H9 (cell line): ENCODE results near the gene SAFB. TPM values are rescaled to one million over a fixed set of nuclear protein-coding genes. Genes with fewer than 3 reads are reported as not detected.

Experiments
- DNase-seq: peaks from one replicate; pipeline ENCODE4 v3.0.0-alpha.2; 2017
- H2AFZ ChIP-seq: one replicate; pipeline ENCODE4 v1.6.1; 2013; ENCODE audit warnings: mild to moderate bottlenecking, low read length, control low read depth, moderate library complexity
- H2AK5ac ChIP-seq: 2 replicates; pipeline ENCODE4 v1.6.1; 2013; ENCODE audit warnings: low read length, control low read depth, mixed read lengths; ENCODE audit not compliant: insufficient read length
- H2BK120ac ChIP-seq: one replicate; pipeline ENCODE4 v1.6.1; 2013; ENCODE audit warnings: low read depth, mild to moderate bottlenecking, low read length, control low read depth, inconsistent platforms; ENCODE audit not compliant: poor library complexity, severe bottlenecking
- H2BK12ac ChIP-seq: 2 replicates; pipeline ENCODE4 v1.6.1; 2013; ENCODE audit warnings: low read length, control low read depth, mixed read lengths, low read depth; ENCODE audit not compliant: insufficient read length
- H2BK15ac ChIP-seq: 2 replicates; pipeline ENCODE4 v1.6.1; 2013; ENCODE audit warnings: low read depth, low read length, control low read depth
- H2BK20ac ChIP-seq: one replicate; pipeline ENCODE4 v1.6.1; 2013; ENCODE audit warnings: low read depth, mild to moderate bottlenecking, low read length, control low read depth, inconsistent platforms; ENCODE audit not compliant: poor library complexity, severe bottlenecking
- H2BK5ac ChIP-seq: 2 replicates; pipeline ENCODE4 v1.6.1; 2013; ENCODE audit warnings: low read length, control low read depth, mixed read lengths; ENCODE audit not compliant: insufficient read length
- H3K14ac ChIP-seq: 2 replicates; pipeline ENCODE4 v1.6.1; 2013; ENCODE audit warnings: low read length, control low read depth; ENCODE audit not compliant: insufficient read depth
- H3K18ac ChIP-seq: 2 replicates; pipeline ENCODE4 v1.6.1; 2013; ENCODE audit warnings: low read depth, mild to moderate bottlenecking, mixed read lengths, low read length, control low read depth; ENCODE audit not compliant: insufficient read length
- H3K23ac ChIP-seq: 2 replicates; pipeline ENCODE4 v1.6.1; 2013; ENCODE audit warnings: low read length, control low read depth, mixed read lengths, low read depth; ENCODE audit not compliant: insufficient read length
- H3K23me2 ChIP-seq: 2 replicates; pipeline ENCODE4 v1.6.1; 2013; ENCODE audit warnings: low read depth, mild to moderate bottlenecking, mixed read lengths, low read length, control low read depth; ENCODE audit not compliant: insufficient read length, poor library complexity, severe bottlenecking
- H3K27ac ChIP-seq: 2 replicates; pipeline ENCODE4 v1.5.1; 2013; ENCODE audit warnings: low read length, control low read depth, mixed read lengths, low read depth; ENCODE audit not compliant: insufficient read length
- H3K27me3 ChIP-seq: 2 replicates; pipeline ENCODE4 v1.6.1; 2013; ENCODE audit warnings: low read length, control low read depth, inconsistent platforms; ENCODE audit not compliant: insufficient read depth
- H3K4ac ChIP-seq: 2 replicates; pipeline ENCODE4 v1.6.1; 2013; ENCODE audit warnings: low read depth, mild to moderate bottlenecking, control low read depth, inconsistent platforms, low read length, moderate library complexity
- H3K4me1 ChIP-seq: 2 replicates; pipeline ENCODE4 v1.6.1; 2013; ENCODE audit warnings: low read length, control low read depth, inconsistent platforms; ENCODE audit not compliant: insufficient read depth
- H3K4me2 ChIP-seq: 2 replicates; pipeline ENCODE4 v1.6.1; 2013; ENCODE audit warnings: low read length, control low read depth, mixed read lengths; ENCODE audit not compliant: insufficient read length, insufficient read depth
- H3K56ac ChIP-seq: 2 replicates; pipeline ENCODE4 v1.6.1; 2013; ENCODE audit warnings: low read depth, mild to moderate bottlenecking, mixed read lengths, low read length, control low read depth; ENCODE audit not compliant: insufficient read length
- H3K79me1 ChIP-seq: 2 replicates; pipeline ENCODE4 v1.6.1; 2013; ENCODE audit warnings: low read depth, mild to moderate bottlenecking, moderate library complexity, low read length, control low read depth, inconsistent platforms; ENCODE audit not compliant: insufficient read depth, poor library complexity, severe bottlenecking
- H3K79me2 ChIP-seq: 2 replicates; pipeline ENCODE4 v1.6.1; 2013; ENCODE audit warnings: low read length, control low read depth, inconsistent platforms; ENCODE audit not compliant: insufficient read depth
- H3K9ac ChIP-seq: 2 replicates; pipeline ENCODE4 v1.6.1; 2013; ENCODE audit warnings: low read length, control low read depth, mixed read lengths; ENCODE audit not compliant: insufficient read length; ENCODE audit errors: extremely low read depth
- H3K9me3 ChIP-seq: one replicate; pipeline ENCODE4 v1.6.1; 2013; ENCODE audit warnings: low read depth, low read length, inconsistent platforms; ENCODE audit not compliant: control insufficient read depth
- H3T11ph ChIP-seq: one replicate; pipeline ENCODE4 v1.6.1; 2013; ENCODE audit warnings: mild to moderate bottlenecking, low read length, control low read depth, inconsistent platforms
- H4K20me1 ChIP-seq: one replicate; pipeline ENCODE4 v1.6.1; 2013; ENCODE audit not compliant: control insufficient read depth, insufficient read length, insufficient read depth
- H4K5ac ChIP-seq: 2 replicates; pipeline ENCODE4 v1.6.1; 2013; ENCODE audit warnings: low read depth, mild to moderate bottlenecking, mixed read lengths, low read length, control low read depth; ENCODE audit not compliant: insufficient read length
- H4K8ac ChIP-seq: replicated peaks from 2 replicates; pipeline ENCODE4 v1.6.1; 2013; ENCODE audit warnings: low read length, control low read depth, mixed read lengths, low read depth; ENCODE audit not compliant: insufficient read length
- H4K91ac ChIP-seq: 2 replicates; pipeline ENCODE4 v1.6.1; 2013; ENCODE audit warnings: low read depth, mild to moderate bottlenecking, moderate library complexity, mixed read lengths, low read length, control low read depth; ENCODE audit not compliant: insufficient read length
- H3K27ac Mint-ChIP-seq, 3 experiments: 2 replicates in 2 of 3; 3 replicates in 1 of 3; pipeline ENCODE4 v1.8.0; 2020 to 2021; ENCODE audit warnings: mixed read lengths in 3 of 3, mild to moderate bottlenecking in 1 of 3, moderate library complexity in 1 of 3
- H3K27me3 Mint-ChIP-seq: 2 replicates; pipeline ENCODE4 v1.8.0; 2021; ENCODE audit warnings: low read depth, mild to moderate bottlenecking, moderate library complexity, mixed read lengths
- H3K36me3 Mint-ChIP-seq, 3 experiments: 2 replicates in 2 of 3; 3 replicates in 1 of 3; pipeline ENCODE4 v1.8.0; 2020 to 2021; ENCODE audit warnings: low read depth in 3 of 3, mixed read lengths in 3 of 3; ENCODE audit not compliant: insufficient read depth in 1 of 3
- H3K4me1 Mint-ChIP-seq, 2 experiments: 2 replicates each; pipeline ENCODE4 v1.8.0; 2020; ENCODE audit warnings: mixed read lengths in 2 of 2
- H3K4me3 Mint-ChIP-seq, 2 experiments: 2 replicates in 1 of 2; 3 replicates in 1 of 2; pipeline ENCODE4 v1.8.0; 2020 to 2021; ENCODE audit warnings: mild to moderate bottlenecking in 2 of 2, mixed read lengths in 2 of 2, moderate library complexity in 1 of 2
- H3K9me3 Mint-ChIP-seq, 2 experiments: 2 replicates in 1 of 2; 3 replicates in 1 of 2; pipeline ENCODE4 v1.8.0; 2020; ENCODE audit warnings: mild to moderate bottlenecking in 2 of 2, mixed read lengths in 2 of 2, moderate library complexity in 1 of 2
- CTCF ChIP-seq: fragments of 200-600 bp; sonication (generic); conservative IDR thresholded peaks from 3 replicates; pipeline ENCODE4 v1.8.0; 2021; ENCODE audit warnings: antibody characterized with exemption, mild to moderate bottlenecking
- WGBS: extraction: QIAGEN DNeasy Blood & Tissue Kit; methylation state at CpG from one replicate; pipeline ENCODE4 v1.1.7; 2013; ENCODE audit warnings: missing lambda C conversion rate, low lambda C conversion rate, mixed read lengths; ENCODE audit not compliant: insufficient read length; ENCODE audit errors: extremely low coverage; 5-methylcytosine and 5-hydroxymethylcytosine counted together
- total RNA-seq: library from RNA; stranded (reverse); gene quantifications from 2 replicates; pipeline ENCODE4 v1.2.1, GENCODE V29; 2021

SAFB gene
- total RNA-seq, 1 experiment from 2014 or later, result 110 TPM

- Histone ChIP-seq H2AFZ (no peak overlapping the region), H3T11ph (no peak overlapping the region), H3K4me2 (no peak overlapping the region), H3K79me2 (no peaks in the 10 kb centered on the region; the same call in 1 of the 2 replicates), H3K56ac (no peak overlapping the region), H2BK20ac (no peak overlapping the region), H3K23ac (no peak overlapping the region), H3K27me3 (no peaks in the 10 kb centered on the region), H3K79me1 (peaks cover 2% of the 10 kb centered on the region), H3K14ac (no peak overlapping the region), H3K18ac (no peak overlapping the region), H3K9me3 (no peaks in the 10 kb centered on the region), H3K4me1 (no peaks in the 10 kb centered on the region), H2BK120ac (no peak overlapping the region), H3K9ac (no peak overlapping the region), H3K27ac (no peak overlapping the region), H4K5ac (no peak overlapping the region), H2BK15ac (no peak overlapping the region), H4K91ac (no peak overlapping the region), H2BK5ac (no peak overlapping the region), H4K8ac (no peak overlapping the region), H2AK5ac (no peak overlapping the region), H3K23me2 (no peaks in the 10 kb centered on the region), H2BK12ac (no peak overlapping the region), H3K4ac (no peak overlapping the region), H4K20me1 (no peaks in the 10 kb centered on the region)
- H3K27ac Mint-ChIP-seq, result no peak overlapping the region; a peak in 1 of 7 replicates
- no peak overlapping the region for H3K4me3 Mint-ChIP-seq
- no CpG with 5 or more reads among the region's 3 CpGs for WGBS
- no peaks in the 10 kb centered on the region for H3K27me3 Mint-ChIP-seq
- TF ChIP-seq CTCF, result no peak
- peaks cover 33 to 92% (median 83%) of the 10 kb centered on the region in 3 experiments; a peak in 6 of 7 replicates for H3K36me3 Mint-ChIP-seq
- no peaks in the 10 kb centered on the region for H3K4me1 Mint-ChIP-seq
- no peaks in the 10 kb centered on the region for H3K9me3 Mint-ChIP-seq
- DNase-seq, result no peak
Measured at GRCh38 chr19:5605362-5605761, 17.5 kb upstream of the SAFB start.
